ENCODE results near the gene ZNF750.
"Not testable (repeated sequence)": the region's sequence is repeated elsewhere in the genome, so short reads cannot be mapped to it uniquely, and the experiment has no call there.

The ZNF750 gene

DNA sequence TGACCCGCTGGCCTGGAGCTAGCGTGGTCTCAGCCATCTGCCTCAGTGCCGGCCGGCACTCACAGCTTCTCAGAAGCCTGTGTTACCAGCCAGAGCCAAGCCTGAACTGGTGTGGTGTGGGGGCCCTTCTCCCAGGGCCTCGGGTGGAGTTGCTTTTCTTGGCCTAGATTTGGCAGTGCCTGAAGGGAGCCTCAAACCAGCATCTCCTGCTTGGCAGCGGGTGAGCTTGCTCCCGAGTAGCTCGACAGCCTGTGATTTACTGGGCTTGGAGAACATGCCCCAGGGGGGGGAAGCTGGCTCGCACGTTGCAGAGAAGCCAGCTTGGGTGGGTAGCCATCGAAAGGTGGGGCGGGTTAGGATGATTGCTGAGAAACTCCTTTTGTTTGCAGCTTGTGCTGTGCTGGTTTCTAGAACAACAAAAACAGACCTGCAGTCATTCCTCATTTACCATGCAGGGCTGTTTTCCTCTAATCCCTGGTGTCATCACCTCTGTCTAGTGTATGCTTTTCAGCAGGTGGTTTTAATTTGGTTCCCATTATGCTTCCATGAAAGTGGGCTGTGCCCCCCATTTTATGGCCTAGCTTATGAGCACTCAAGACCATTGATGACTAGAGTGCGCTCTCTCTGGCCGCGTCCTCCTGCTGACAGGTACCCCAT is 45.7 kb downstream of the ZNF750 start:
- DNase-seq (ENCODE audit: low read depth in 2 of 2), result no peak

DNA sequence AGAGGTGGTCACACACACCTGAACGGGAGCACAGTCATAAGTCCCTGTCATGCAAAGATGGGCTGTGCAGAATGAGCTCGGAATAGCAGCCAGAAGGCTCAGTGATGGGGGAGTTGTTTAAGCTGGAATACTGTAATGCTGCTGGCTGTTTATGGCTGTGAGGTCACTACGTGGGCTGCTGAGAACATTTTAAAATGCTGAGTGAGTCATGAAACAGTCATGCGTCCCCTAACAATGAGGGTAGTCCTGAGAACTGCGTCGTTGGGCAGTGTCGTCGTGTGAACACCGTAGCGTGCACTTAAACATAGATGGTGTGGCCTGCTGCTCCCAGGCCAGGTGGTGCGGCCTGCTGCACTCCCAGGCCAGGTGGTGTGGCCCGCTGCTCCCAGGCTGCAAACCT is 48.3 kb downstream of the ZNF750 start:
- DNase-seq (ENCODE audit: low read depth in 2 of 2), result no peak

DNA sequence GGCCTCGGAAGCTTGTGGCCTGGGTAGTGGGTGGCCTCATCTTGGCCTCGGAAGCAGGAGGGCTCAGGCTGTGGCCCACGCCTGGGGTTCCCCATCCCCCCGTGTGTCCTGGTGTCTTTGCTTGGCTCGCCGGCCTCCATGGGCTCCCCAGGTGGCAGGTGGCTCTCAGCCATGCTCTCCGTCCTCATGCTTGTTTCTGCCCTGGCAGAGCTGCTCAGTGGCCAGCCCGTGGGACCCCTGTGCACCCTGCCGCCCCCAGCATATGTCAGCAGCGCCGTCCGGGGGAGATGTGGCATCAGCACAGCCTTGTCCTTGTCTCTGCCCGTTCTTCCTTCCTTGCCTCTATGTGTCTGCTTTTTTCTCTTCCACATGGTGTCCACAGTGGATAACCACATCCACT is 49.4 kb downstream of the ZNF750 start:
- no peak for DNase-seq (ENCODE audit: low read depth in 2 of 2)

DNA sequence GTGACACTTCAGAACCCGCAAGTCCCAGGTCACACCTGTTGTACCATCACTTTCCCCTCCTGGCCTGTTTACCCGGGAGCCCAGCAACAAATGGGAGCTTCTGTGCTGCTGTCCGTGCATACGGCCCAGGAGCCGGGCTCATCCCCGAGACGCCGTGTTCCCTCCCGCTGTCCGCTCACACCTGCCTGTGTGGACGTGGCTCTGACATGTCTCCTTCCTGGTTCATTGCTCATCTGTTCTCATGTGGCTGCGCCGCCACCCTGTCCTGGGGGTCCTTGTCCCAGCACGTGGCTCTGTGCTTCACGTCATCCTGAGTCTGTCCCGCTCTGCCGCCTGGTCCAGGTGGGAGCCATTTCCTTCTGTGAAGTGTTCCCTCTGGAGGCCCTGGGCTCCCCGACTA is 50.0 kb downstream of the ZNF750 start:
- DNase-seq (ENCODE audit: low read depth in 2 of 2), result no peak

DNA sequence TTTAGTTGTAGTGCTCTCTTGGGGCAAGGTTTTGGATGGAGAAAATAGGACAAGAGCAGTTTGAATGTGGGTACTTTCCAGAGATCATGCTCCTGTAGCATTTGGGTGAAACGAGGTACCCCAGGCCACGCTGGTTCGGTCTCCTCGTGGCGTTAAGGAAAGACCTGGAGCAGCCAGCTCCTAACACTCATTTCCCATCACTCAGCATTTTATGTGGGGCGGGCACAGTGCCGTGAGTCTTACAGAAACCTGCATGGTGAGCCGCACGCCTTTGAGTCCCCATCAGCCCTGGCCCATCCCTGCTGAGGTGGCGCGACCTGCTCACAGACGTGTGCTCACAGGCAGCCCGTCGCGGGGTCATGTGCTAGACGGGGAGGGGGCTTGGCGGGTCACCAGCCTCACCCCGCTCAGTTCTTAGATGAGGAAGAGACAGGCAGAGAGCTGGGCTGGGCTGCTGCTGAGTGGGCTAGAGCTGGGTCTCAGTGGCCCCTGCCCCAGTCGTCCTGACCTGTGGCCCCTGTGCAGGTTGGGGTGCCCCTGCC is 50.7 kb downstream of the ZNF750 start:
- DNase-seq (ENCODE audit: low read depth in 2 of 2), result no peak

DNA sequence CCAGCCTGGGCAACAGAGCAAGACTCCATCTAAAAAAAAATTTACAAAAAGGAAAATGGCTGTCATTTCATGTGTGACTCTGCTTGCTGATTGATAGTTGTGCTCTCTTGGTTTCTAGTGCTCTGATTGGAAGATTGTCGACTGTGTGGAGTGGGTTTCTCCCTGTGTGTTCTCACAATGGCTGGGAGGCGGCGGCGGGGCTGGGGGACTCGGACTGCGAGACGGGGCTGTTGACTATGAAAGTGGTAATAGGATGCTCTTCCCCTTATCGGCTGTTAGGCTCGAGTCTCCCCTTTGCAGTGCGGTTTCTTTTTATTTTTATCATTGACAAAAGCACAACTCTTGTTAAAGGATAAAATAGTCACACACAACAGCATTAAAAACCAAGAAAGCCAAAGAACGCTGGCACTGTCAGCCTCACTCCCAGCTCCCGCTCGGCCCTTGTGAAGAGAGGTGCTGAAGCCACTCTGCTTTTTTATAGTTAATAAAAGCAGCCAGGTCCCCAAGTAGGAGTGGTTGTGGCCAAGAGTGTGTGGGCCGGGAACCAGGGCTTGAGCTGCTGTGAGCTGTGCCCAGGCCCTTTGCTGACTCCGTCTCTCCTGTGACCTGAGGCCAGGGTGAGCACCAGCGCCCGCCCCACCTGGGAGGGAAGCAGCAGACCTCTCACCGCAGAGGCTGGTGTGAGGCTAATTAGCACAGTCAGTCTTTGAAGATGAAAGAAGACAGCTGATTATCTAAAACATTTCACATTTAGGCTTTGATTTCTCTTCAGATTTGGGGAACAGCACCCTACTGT is 51.4 kb downstream of the ZNF750 start:
- DNase-seq (ENCODE audit: low read depth in 2 of 2), result no peak

DNA sequence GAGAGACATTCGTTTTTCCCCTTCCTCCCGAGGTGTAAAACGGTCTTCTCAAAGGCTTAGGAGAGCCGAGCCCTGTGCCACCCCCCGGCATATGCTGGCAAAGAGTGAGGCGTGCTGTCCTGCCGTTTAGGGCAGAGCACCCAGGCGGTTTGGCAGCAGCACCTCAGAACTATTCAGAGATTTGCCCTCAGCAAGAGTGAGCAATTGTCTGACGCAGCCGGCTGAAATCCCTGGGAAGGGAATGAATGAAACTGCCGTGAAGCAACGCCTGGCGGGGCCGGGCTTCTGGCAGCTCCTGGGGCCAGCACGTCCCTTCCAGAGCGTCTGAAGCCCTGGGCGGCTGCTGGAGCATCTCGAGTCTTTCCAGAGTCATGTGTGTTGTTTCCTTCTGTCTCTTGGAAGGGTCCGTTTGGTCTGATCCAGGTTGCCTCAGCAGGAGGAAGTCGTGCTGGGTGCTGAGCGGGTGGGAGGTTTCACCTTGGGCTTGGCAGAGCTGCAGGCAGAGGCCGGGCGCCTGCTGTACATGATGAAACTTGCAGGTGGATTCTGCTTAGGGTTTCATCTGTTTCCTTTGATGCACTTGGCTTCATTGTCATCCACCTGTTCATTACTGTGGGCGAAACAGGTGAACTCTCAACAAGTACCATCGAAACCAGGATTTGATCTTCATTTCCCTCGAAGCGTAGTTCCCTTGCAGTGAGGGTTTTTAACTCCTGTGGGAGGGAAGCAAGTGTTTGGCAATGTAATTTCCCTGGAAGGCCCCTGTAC is 52.6 kb downstream of the ZNF750 start:
- no peak for DNase-seq (ENCODE audit: low read depth in 2 of 2)

DNA sequence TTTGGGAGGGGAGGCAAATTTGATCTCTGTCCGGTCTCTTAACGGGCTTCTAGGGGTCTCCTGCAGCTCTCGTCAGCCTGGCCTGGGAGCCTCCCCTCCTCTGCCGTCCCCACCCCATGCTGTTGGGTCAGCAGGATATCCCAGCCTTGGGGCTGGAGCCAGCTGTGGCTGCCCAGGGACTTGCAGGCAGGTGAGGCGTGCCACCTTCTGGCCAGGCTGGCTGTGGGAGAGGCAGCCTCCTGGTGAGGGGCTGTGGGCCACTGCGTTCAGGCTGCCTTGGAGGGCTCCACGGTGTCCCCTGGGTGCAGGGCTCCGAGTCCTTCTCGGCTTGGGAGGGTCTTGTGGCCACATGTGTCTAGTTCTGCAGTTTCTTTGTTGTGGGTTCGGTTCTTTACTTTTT is 53.4 kb downstream of the ZNF750 start:
- no peak for DNase-seq (ENCODE audit: low read depth in 2 of 2)

DNA sequence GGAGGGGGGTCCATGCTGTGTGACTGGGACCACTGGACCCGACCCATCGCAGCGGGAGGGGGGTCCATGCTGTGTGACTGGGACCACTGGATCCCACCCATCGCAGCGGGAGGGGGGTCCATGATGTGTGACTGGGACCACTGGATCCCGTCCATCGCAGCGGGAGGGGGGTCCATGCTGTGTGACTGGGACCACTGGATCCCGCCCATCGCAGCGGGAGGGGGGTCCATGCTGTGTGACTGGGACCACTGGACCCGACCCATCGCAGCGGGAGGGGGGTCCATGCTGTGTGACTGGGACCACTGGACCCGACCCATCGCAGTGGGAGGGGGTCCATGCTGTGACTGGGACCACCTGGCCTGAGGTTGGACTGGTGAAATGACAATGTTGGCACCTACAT is 54.2 kb downstream of the ZNF750 start:
- DNase-seq (ENCODE audit: low read depth in 2 of 2), result not testable (repeated sequence)

DNA sequence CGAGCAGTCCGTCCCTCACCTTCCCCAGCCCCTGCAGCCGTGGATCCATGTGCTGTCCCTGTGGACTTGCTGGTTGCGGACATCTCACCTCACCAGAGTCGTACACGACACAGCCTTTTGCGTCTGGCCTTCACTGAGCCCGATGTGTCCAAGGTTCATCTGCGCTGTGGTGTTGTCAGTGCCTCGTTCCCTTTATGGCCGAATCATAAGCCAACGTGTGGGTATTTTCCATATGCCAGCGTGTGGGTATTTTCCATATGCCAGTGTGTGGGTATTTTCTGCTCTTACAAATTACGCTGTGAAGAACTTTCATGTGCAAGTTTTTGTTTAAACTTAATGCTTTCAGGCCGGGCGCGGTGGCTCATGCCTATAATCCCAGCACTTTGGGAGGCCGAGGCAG is 56.3 kb downstream of the ZNF750 start:
- no peak for DNase-seq (ENCODE audit: low read depth in 2 of 2)

DNA sequence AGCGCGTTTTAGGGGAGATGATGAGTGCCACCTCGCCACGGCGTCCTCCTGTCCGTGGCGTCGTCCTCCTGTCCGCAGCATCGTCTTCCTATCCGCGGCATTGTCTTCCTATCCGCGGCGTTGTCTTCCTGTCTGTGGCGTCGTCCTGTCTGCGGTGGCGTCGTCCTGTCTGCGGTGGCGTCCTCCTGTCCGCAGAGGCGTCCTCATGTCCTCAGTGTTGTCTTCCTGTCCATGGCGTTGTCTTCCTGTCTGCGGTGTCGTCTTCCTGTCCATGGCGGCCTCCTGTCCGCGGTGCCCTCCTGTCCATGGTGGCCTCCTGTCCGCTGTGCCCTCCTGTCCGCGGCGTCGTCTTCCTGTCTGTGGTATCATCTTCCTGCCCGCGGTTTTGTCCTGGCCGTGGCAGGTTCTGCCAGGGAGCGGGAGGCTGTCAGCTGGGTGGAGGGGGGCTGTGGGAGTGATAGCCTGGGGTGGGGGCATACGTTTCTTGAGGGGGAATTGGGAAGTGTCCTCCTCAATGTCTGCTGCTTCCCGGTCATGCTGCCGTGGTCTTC is 57.1 kb downstream of the ZNF750 start:
- no peak for DNase-seq (ENCODE audit: low read depth in 2 of 2)

DNA sequence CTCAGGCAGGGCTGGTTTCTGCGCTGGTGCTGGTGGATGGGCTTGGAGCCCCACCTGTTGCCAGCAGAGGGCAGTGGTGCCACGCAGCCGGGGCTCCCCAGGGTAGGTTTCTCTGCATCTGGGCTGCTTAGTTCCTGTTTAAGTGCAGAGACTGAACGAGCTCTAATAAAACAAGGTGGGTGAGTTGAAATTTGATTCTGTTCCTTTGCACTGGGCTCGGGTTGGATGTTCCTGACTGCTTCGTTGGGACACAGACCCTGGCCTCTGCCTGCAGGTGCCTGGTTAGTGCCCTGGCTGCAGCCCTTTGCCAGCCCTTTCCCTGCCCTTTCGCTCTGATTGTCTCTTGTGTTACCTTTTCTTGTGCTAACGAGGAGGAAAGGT is 57.9 kb downstream of the ZNF750 start:
- peak; percentile 66 to 71 for DNase-seq (ENCODE audit: low read depth in 2 of 2)

DNA sequence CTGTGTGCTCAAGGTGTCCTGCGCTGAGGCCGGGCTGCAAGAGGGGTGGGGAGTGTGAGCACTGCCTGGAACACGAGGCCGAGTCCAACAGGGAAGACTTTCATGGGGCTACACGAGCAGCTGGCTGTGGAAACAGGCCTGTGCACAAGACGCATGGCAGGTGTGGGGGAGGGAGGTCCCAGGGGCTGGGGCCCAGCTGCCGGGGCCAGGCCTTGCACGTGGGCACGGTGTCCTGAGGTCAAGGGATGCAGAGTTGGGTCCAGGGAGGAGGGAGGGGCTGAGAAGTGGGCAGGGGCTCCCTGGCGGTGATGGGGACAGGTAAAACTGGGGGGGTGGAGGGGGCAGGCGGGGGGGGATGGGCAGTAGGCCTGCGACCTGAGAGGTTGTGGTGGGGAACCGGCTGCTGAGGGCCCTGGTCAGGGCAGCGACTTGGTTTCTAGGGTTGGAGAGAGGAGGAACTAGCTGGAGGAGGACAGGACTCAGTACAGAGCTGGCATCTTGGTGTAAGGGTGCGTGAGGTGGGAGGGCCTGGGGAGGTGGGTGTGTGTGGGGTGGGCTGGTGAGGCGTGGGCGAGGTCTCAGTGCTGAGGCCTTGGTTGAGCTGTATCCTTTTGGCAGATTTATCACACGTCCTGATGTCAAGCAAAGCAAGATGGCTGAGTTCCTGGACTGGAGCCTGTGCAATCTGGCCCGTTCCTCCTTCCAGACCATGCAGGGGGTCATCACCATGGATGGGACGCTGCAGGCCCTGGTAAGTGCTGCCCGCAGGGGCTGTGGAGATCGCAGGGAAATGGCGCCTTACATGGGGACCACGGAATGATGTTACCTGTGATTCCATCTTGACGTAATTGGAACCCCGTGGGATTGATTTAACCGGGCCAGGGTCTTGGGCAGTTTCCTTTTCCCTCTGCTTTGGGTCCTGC is 58.6 kb downstream of the ZNF750 start:
- DNase-seq (ENCODE audit: low read depth in 2 of 2), result no peak

DNA sequence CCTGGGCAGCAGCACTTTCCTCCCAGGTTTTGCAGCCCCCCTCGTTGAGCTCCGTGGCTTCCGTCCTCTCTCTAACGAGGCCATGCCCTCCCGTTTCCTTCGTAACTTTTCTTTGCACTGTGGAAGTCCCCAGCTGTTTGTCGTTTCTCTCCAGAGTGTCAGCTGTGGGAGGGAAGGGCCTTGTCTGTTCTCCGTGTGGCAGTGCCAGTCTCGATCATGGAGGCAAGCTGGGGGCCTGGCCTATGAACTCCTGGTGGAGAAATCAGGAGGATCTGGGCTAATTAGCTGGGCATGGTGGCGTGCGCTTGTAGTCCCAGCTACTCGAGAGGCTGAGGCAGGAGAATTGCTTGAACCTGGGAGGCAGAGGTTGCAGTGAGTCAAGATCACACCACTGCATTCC is 59.6 kb downstream of the ZNF750 start:
- DNase-seq (ENCODE audit: low read depth in 2 of 2), result no peak

DNA sequence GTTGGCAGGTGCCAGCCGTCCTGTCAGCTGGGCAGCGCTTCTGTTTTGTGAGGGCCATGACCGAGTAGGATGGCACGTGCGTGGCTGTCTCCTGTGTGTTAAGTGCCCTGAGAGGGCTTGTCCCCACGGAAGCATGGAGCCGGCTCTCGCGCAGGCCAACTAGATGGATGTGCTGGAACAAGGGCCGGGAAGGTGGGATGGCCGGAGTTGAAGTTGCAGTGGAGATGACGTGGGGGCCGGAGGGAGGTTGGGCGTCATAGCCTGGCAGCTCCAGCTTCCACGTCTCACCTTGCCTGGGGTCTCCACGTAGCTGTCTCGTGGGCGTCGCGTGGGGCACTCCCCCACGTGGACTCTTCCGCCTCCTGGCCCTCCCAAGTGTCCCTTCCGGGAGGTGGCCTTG is 60.3 kb downstream of the ZNF750 start:
- DNase-seq (ENCODE audit: low read depth in 2 of 2), result no peak
